Measurements from ENCODE around the gene CYTH1.

- TF ChIP-seq ZNF274 (IDR thresholded peaks at IDR 0.05; ENCODE audit: low read depth, low read length) (no peak), SUZ12 (IDR thresholded peaks at IDR 0.05; ENCODE audit: extremely low read depth, insufficient read depth, insufficient read length) (no peak)
These were observed 113.2 kb downstream of the CYTH1 start for GRCh38 chr17:78668847-78669246.
